ENCODE data around the gene WDR37.
"Not testable (repeated sequence)": the region's sequence is repeated elsewhere in the genome, so short reads cannot be mapped to it uniquely, and the experiment has no call there.

WDR37 gene

GRCh38 chr10:1056326-1057105 lies at the start of gene WDR37:
WDR37 (plus strand) TSS chr10:1056385; CDS start chr10:1072156, 15,771 bp downstream.
- DNase-seq = peak; percentile 85

- DNase-seq = no peak
Observed at GRCh38 chr10:1006573-1006972, 49.6 kb upstream of the WDR37 start.

- no peak for DNase-seq
Observed at GRCh38 chr10:1007583-1007982, 48.6 kb upstream of the WDR37 start.

- DNase-seq = no peak
Observed at GRCh38 chr10:1009071-1009494, 47.1 kb upstream of the WDR37 start.

- not testable (repeated sequence) for DNase-seq
Observed at GRCh38 chr10:1009947-1010346, 46.2 kb upstream of the WDR37 start.

- DNase-seq = no peak
Observed at GRCh38 chr10:1010703-1011102, 45.5 kb upstream of the WDR37 start.

- no peak for DNase-seq
Observed at GRCh38 chr10:1011696-1012095, 44.5 kb upstream of the WDR37 start.

GRCh38 chr10:1015688-1016087 lies 40.5 kb upstream of the WDR37 start:
- DNase-seq = no peak

GRCh38 chr10:1019362-1019761 lies 36.8 kb upstream of the WDR37 start:
- DNase-seq = no peak

GRCh38 chr10:1020460-1020859 lies 35.7 kb upstream of the WDR37 start:
- DNase-seq = no peak

GRCh38 chr10:1020958-1021357 lies 35.2 kb upstream of the WDR37 start:
- DNase-seq = no peak

- DNase-seq = no peak
Observed at GRCh38 chr10:1022413-1022812, 33.8 kb upstream of the WDR37 start.

GRCh38 chr10:1024103-1024502 lies 32.1 kb upstream of the WDR37 start:
- no peak for DNase-seq

- no peak for DNase-seq
Observed at GRCh38 chr10:1025683-1026082, 30.5 kb upstream of the WDR37 start, which contains the start of gene IDI2. IDI2 (minus strand) TSS chr10:1025859; CDS start chr10:1024723, 1,136 bp downstream.

GRCh38 chr10:1026578-1026977 lies 29.6 kb upstream of the WDR37 start:
- DNase-seq = no peak

GRCh38 chr10:1029838-1030237 lies 26.3 kb upstream of the WDR37 start:
- no peak for DNase-seq

GRCh38 chr10:1033601-1034000 lies 22.6 kb upstream of the WDR37 start:
- no peak for DNase-seq

GRCh38 chr10:1034758-1035157 lies 21.4 kb upstream of the WDR37 start:
- DNase-seq = no peak

GRCh38 chr10:1035201-1035600 lies 21.0 kb upstream of the WDR37 start:
- no peak for DNase-seq

- DNase-seq = peak; percentile 34
Observed at GRCh38 chr10:1036341-1036791, 19.8 kb upstream of the WDR37 start.

GRCh38 chr10:1037098-1037497 lies 19.1 kb upstream of the WDR37 start:
- DNase-seq = no peak

- not testable (repeated sequence) for DNase-seq
Observed at GRCh38 chr10:1038769-1039168, 17.4 kb upstream of the WDR37 start.

- DNase-seq = no peak
Observed at GRCh38 chr10:1040133-1040532, 16.1 kb upstream of the WDR37 start.

GRCh38 chr10:1041514-1041913 lies 14.7 kb upstream of the WDR37 start:
- no peak for DNase-seq

GRCh38 chr10:1043532-1043995 lies 12.6 kb upstream of the WDR37 start:
- no peak for DNase-seq

Measured in EL (cell line).